Spleen (tissue), 7 donors: ENCODE data around the gene TRPC4AP.

Source experiments
- POLR2A ChIP-seq, 3 donors: fragments of 450-650 bp; IDR thresholded peaks; one replicate each; pipeline ENCODE4 v1.5.1; 2017; ENCODE audit warnings: antibody characterized with exemption in 3 of 3, mild to moderate bottlenecking in 1 of 3
- POLR2AphosphoS5 ChIP-seq, 3 donors: sonication (generic); formaldehyde crosslinking; IDR thresholded peaks; one replicate each; pipeline ENCODE4 v1.5.1; 2017; ENCODE audit warnings: antibody characterized with exemption in 3 of 3
- TF ChIP-seq, protein P1 (sequence below), 11 experiments: fragments of 200-600 bp in 7 of 11; fragments of 450-650 bp in 4 of 11; sonication (generic) in 4 of 11; IDR thresholded peaks in 8 of 11; conservative IDR thresholded peaks in 3 of 11; 1 replicate in 7 of 11; 2 replicates in 4 of 11; pipeline versions ENCODE4 v1.4.0 to v1.8.0; 2016 to 2021; ENCODE audit warnings: antibody characterized with exemption in 11 of 11, inconsistent platforms in 4 of 11, mild to moderate bottlenecking in 1 of 11
- donor health status: DM: no; HTN: no; CAD: no; lungs with moderate emphysema.
- donor health status: DM: no; HTN: no; CAD: no.
- donor health status: DM: no; HTN: no; CAD: no.

DNA sequence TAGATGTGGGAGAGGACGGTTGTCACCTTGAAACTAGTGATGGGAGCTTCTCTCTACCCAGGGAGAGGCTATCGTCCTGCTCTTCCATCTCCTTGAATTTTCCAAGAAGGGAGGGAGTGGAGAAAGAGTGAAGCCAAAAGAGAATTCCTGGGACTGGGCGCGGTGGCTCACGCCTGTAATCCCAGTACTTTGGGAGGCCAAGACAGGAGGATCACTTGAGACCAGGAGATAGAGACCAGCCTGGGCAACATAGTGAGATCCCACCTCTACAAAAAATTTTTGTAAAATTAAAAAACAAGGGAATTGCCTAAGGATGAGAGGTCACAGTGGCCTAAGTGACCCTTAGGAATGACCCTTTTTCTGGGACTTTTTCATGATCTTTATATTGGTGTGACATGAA, 128.1 kb downstream of the TRPC4AP start:
- TF ChIP-seq POLR2A (IDR thresholded peaks at IDR 0.05) = no peak
- TF ChIP-seq, protein P1, sequence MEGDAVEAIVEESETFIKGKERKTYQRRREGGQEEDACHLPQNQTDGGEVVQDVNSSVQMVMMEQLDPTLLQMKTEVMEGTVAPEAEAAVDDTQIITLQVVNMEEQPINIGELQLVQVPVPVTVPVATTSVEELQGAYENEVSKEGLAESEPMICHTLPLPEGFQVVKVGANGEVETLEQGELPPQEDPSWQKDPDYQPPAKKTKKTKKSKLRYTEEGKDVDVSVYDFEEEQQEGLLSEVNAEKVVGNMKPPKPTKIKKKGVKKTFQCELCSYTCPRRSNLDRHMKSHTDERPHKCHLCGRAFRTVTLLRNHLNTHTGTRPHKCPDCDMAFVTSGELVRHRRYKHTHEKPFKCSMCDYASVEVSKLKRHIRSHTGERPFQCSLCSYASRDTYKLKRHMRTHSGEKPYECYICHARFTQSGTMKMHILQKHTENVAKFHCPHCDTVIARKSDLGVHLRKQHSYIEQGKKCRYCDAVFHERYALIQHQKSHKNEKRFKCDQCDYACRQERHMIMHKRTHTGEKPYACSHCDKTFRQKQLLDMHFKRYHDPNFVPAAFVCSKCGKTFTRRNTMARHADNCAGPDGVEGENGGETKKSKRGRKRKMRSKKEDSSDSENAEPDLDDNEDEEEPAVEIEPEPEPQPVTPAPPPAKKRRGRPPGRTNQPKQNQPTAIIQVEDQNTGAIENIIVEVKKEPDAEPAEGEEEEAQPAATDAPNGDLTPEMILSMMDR (IDR thresholded peaks at IDR 0.05 in 8 of 11, conservative IDR thresholded peaks at IDR 0.05 in 3 of 11) = no peak
- no peak for TF ChIP-seq POLR2AphosphoS5 (IDR thresholded peaks at IDR 0.05)
